GM12878 (cell line): ENCODE data around the gene SENP8. TPM values are rescaled to one million over a fixed set of nuclear protein-coding genes. Genes with fewer than 3 reads are reported as not detected.

Source experiments
- ATAC-seq: fragments of 200-7000 bp; cut with Tn5 transposase; 3 replicates; pipeline ENCODE4 v1.9.1; 2020; ENCODE audit warnings: mild to moderate bottlenecking, moderate library complexity
- BruUV-seq: library from RNA; stranded (reverse); fragments of 400-500 nt; replicated peaks from 2 replicates; lab custom pipeline; 2021; lab: Mats Ljungman, UMichigan
- CTCF ChIA-PET: fragments of 300-600 bp; sonication (Branson Sonifier 250); formaldehyde crosslinking; extraction: SDS; loops from one replicate; lab custom pipeline; 2021; ENCODE audit warnings: inconsistent platforms; lab: Yijun Ruan, JAX
- POLR2A ChIA-PET: fragments of 350-600 bp; formaldehyde crosslinking; extraction: SDS; loops from one replicate; lab custom pipeline; 2021; ENCODE audit warnings: inconsistent platforms; lab: Charles Lee
- RAD21 ChIA-PET: fragments of 300-600 bp; sonication (Branson Sonifier 250); formaldehyde crosslinking; loops from one replicate; lab custom pipeline; 2023; ENCODE audit warnings: antibody characterized with exemption; ENCODE audit not compliant: unreplicated experiment; lab: Charles Lee
- SMC1A ChIA-PET: fragments of 300-600 bp; sonication (Branson Sonifier 250); formaldehyde crosslinking; loops from one replicate; lab custom pipeline; 2023; ENCODE audit not compliant: unreplicated experiment, uncharacterized antibody; lab: Charles Lee
- DNase-seq: peaks from one replicate; pipeline ENCODE4 v3.0.0-alpha.2; 2011; ENCODE audit warnings: low read depth, low spot score
- FAIRE-seq: peaks from 3 replicates; lab custom pipeline; 2011; peaks lifted over from hg19 to GRCh38; lab: Jason Lieb, UNC
- H2AFZ ChIP-seq: 2 replicates; pipeline ENCODE4 v1.6.0; 2011; ENCODE audit warnings: low read depth, low read length, control low read depth; ENCODE audit not compliant: control insufficient read depth
- H3K27ac ChIP-seq: 2 replicates; pipeline ENCODE4 v1.5.1; 2011; ENCODE audit warnings: control low read depth; ENCODE audit not compliant: control insufficient read depth, insufficient read depth
- H3K27me3 ChIP-seq, 2 experiments: replicated peaks in 1 of 2; 2 replicates each; pipeline versions ENCODE4 v1.6.0 to v1.6.1; 2011; ENCODE audit warnings: low read length in 1 of 2; ENCODE audit not compliant: control insufficient read depth in 2 of 2, insufficient read depth in 2 of 2
- H3K36me3 ChIP-seq, 2 experiments: 2 replicates each; pipeline ENCODE4 v1.5.1; 2011; ENCODE audit warnings: low read length in 1 of 2; ENCODE audit not compliant: control insufficient read depth in 2 of 2, insufficient read depth in 2 of 2
- H3K4me1 ChIP-seq: 2 replicates; pipeline ENCODE4 v1.6.1; 2011; ENCODE audit warnings: mild to moderate bottlenecking, low read length, moderate library complexity, mixed read lengths; ENCODE audit not compliant: control insufficient read depth, insufficient read depth
- H3K4me2 ChIP-seq: 2 replicates; pipeline ENCODE4 v1.6.0; 2011; ENCODE audit warnings: control low read depth; ENCODE audit not compliant: control insufficient read depth, insufficient read depth
- H3K4me3 ChIP-seq: fragments of 200-600 bp; sonication (generic); 2 replicates; pipeline ENCODE4 v1.5.1; 2016
- H3K79me2 ChIP-seq: 2 replicates; pipeline ENCODE4 v1.6.0; 2011; ENCODE audit warnings: low read length; ENCODE audit not compliant: control insufficient read depth, insufficient read depth
- H3K9ac ChIP-seq: 2 replicates; pipeline ENCODE4 v1.8.0; 2011; ENCODE audit warnings: low read length, control low read depth, mixed read lengths; ENCODE audit not compliant: control insufficient read depth, insufficient read depth
- H3K9me3 ChIP-seq: replicated peaks from 3 replicates; pipeline ENCODE4 v1.5.1; 2011; ENCODE audit warnings: mild to moderate bottlenecking, low read length; ENCODE audit not compliant: control insufficient read depth, insufficient read depth
- H4K20me1 ChIP-seq: 2 replicates; pipeline ENCODE4 v1.6.0; 2011; ENCODE audit not compliant: control insufficient read depth, insufficient read depth
- ATF7 ChIP-seq: fragments of 450-650 bp; IDR thresholded peaks from 2 replicates; pipeline ENCODE4 v1.6.1; 2016; ENCODE audit warnings: low read depth, mild to moderate bottlenecking
- BCLAF1 ChIP-seq: fragments of 450-650 bp; IDR thresholded peaks from 2 replicates; pipeline ENCODE4 v1.6.1; 2017; ENCODE audit warnings: antibody characterized with exemption, mild to moderate bottlenecking, moderate library complexity
- CHD2 ChIP-seq: IDR thresholded peaks from 2 replicates; pipeline ENCODE4 v1.6.1; 2011; ENCODE audit warnings: low read depth, low read length, improper control_type of control experiment, borderline replicate concordance
- CUX1 ChIP-seq: IDR thresholded peaks from 2 replicates; pipeline ENCODE4 v1.6.1; 2012; ENCODE audit warnings: improper control_type of control experiment, low read depth, low read length; ENCODE audit not compliant: insufficient replicate concordance
- ELK1 ChIP-seq: IDR thresholded peaks from 2 replicates; pipeline ENCODE4 v1.6.1; 2012; ENCODE audit warnings: low read depth, low read length, improper control_type of control experiment
- HDAC2 ChIP-seq: fragments of 200-600 bp; sonication (generic); IDR thresholded peaks from 2 replicates; pipeline ENCODE4 v1.6.1; 2017
- IKZF1 ChIP-seq: fragments of 450-650 bp; conservative IDR thresholded peaks from 2 replicates; pipeline ENCODE4 v1.6.1; 2017; ENCODE audit warnings: antibody characterized with exemption, mild to moderate bottlenecking
- JUNB ChIP-seq: IDR thresholded peaks from 2 replicates; pipeline ENCODE4 v1.6.1; 2016; ENCODE audit warnings: antibody characterized with exemption, mild to moderate bottlenecking
- POLR2AphosphoS2 ChIP-seq: IDR thresholded peaks from 2 replicates; pipeline ENCODE4 v1.6.1; 2011; ENCODE audit warnings: low read depth, mild to moderate bottlenecking, low read length, improper control_type of control experiment, moderate library complexity
- RBBP5 ChIP-seq: fragments of 200-600 bp; sonication (generic); conservative IDR thresholded peaks from 2 replicates; pipeline ENCODE4 v1.6.1; 2016
- SP1 ChIP-seq: IDR thresholded peaks from one replicate; pipeline ENCODE4 v1.6.1; 2011; ENCODE audit warnings: low read depth, low read length
- SPI1 ChIP-seq: IDR thresholded peaks from 2 replicates; pipeline ENCODE4 v1.6.1; 2011; ENCODE audit warnings: low read depth, mild to moderate bottlenecking, low read length, moderate library complexity, borderline replicate concordance; ENCODE audit not compliant: insufficient read depth
- STAT3 ChIP-seq: IDR thresholded peaks from 2 replicates; pipeline ENCODE4 v1.6.1; 2011; ENCODE audit warnings: low read depth, low read length, improper control_type of control experiment
- TCF7 ChIP-seq: IDR thresholded peaks from 2 replicates; pipeline ENCODE4 v1.6.1; 2014; ENCODE audit warnings: antibody characterized with exemption, borderline replicate concordance
- ZNF384 ChIP-seq: IDR thresholded peaks from 2 replicates; pipeline ENCODE4 v1.6.1; 2012; ENCODE audit warnings: low read depth, mild to moderate bottlenecking, low read length, improper control_type of control experiment, borderline replicate concordance
- WGBS: methylation state at CpG from one replicate; pipeline ENCODE4 v1.1.6; 2016; ENCODE audit warnings: low lambda C conversion rate; ENCODE audit not compliant: insufficient replicate concordance, insufficient coverage; ENCODE audit errors: missing lambda C conversion rate; 5-methylcytosine and 5-hydroxymethylcytosine counted together
- in situ Hi-C: fragments of 300-500 bp; cut with MboI; formaldehyde crosslinking; loops from 9 replicates; pipeline ENCODE4 v1.14.3; 2018; ENCODE audit warnings: mixed read lengths
- intact Hi-C: fragments of 100-400 bp; cut with micrococcal nuclease; formaldehyde crosslinking; loops from one replicate; pipeline ENCODE4 v1.14.2; 2022; ENCODE audit not compliant: unreplicated experiment
- polyA plus RNA-seq, 11 experiments: library from polyadenylated mRNA; depleted of rRNA in 4 of 11; unstranded in 6 of 11; stranded (reverse) in 5 of 11; fragments of >200 nt; fragmentation: Nextera tagmentation in 4 of 11; fragmentation: Illumina TruSeq in 1 of 11; extraction: Ambion mirVana in 4 of 11; extraction: Trizol in 1 of 11; gene quantifications; 1 replicate in 1 of 11; 2 replicates in 10 of 11; pipeline versions ENCODE4 v1.2.1 to v1.2.3, GENCODE V29; 2011 to 2016; ENCODE audit warnings: inconsistent platforms in 2 of 11, missing spikeins in 2 of 11, low read depth in 1 of 11
- total RNA-seq, 4 experiments: library from RNA; depleted of rRNA in 3 of 4; stranded (reverse); fragments of >200 nt in 3 of 4; fragmentation: Illumina TruSeq in 1 of 4; extraction: Trizol in 1 of 4; gene quantifications; 2 replicates each; pipeline versions ENCODE4 v1.2.1 to v1.2.3, GENCODE V29; 2013 to 2021

SENP8 gene
- total and polyA plus RNA-seq, 10 of the 15 experiments (the other 5 are each of a cell fraction or from before 2014, with no cell fraction given): 0.87 to 5.6 (median 2.2) TPM

- in situ Hi-C loops: no loop called here
- CTCF ChIA-PET: no interaction called here
- Histone ChIP-seq H3K4me3 (no peak overlapping the region), H3K4me2 (no peak overlapping the region), H2AFZ (no peak overlapping the region), H3K9me3 (no peaks in the 10 kb centered on the region), H3K4me1 (no peaks in the 10 kb centered on the region), H3K27ac (no peak overlapping the region), H3K27me3 (peaks cover 0 to 2% of the 10 kb centered on the region in 2 experiments; a peak in 2 of 4 replicates), H4K20me1 (no peaks in the 10 kb centered on the region), H3K36me3 (no peaks in the 10 kb centered on the region), H3K9ac (no peak overlapping the region), H3K79me2 (no peaks in the 10 kb centered on the region)
- no peak for ATAC-seq
- SMC1A ChIA-PET: no interaction called here
- DNase-seq: no peak
- RAD21 ChIA-PET: no interaction called here
- intact Hi-C loops: no loop called here
- POLR2A ChIA-PET: no interaction called here
- FAIRE-seq: no peak
- no TSS peak for BruUV-seq
- 45% methylated on average over 6 of the region's 6 CpGs for WGBS
- TF ChIP-seq ELK1 (no peak), POLR2AphosphoS2 (no peak), CUX1 (no peak), TCF7 (no peak), IKZF1 (no peak), SP1 (no peak), RBBP5 (no peak), BCLAF1 (no peak), JUNB (no peak), ATF7 (no peak), STAT3 (no peak), HDAC2 (no peak), SPI1 (no peak), ZNF384 (no peak), CHD2 (no peak)
These were observed 49.2 kb downstream of the SENP8 start for GRCh38 chr15:72167445-72167844.
